Hair follicle dermal papilla cell (primary cell): ENCODE measurements around the gene NPPB. TPM values are rescaled to one million over a fixed set of nuclear protein-coding genes. Genes with fewer than 3 reads are reported as not detected.

Experiments used
- small RNA-seq: library from RNA; depleted of rRNA; stranded (forward); fragments of <200 nt; gene quantifications from one replicate; pipeline ENCODE3, GENCODE V24; 2012
- total RNA-seq: library from RNA; depleted of rRNA; stranded (reverse); fragments of >200 nt; gene quantifications from 2 replicates; pipeline ENCODE4 v1.2.3, GENCODE V29; 2012

Gene NPPB
- total RNA-seq = not detected in 2 replicates

DNA sequence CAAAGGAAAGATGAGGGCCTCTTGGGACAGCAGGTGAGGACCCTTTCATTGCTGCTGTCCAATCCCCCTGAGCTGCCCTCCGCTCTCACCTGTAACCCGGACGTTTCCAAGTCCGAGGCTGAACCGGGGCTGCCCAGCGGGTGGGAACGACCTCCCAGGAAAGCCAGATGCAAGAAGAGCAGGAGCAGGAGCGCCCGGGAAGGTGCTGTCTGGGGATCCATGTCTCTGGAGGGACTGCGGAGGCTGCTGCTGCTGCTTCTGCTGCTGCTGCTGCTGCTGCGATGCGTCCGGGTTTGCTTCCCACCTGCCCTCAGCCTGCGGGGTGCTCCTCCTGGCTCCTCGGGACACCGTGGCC lies at the start of gene NPPB:
Gene NPPB (minus strand): TSS at position 333 of the 355 bp plus-strand sequence. CDS start 112 bp downstream, at position 221.

DNA sequence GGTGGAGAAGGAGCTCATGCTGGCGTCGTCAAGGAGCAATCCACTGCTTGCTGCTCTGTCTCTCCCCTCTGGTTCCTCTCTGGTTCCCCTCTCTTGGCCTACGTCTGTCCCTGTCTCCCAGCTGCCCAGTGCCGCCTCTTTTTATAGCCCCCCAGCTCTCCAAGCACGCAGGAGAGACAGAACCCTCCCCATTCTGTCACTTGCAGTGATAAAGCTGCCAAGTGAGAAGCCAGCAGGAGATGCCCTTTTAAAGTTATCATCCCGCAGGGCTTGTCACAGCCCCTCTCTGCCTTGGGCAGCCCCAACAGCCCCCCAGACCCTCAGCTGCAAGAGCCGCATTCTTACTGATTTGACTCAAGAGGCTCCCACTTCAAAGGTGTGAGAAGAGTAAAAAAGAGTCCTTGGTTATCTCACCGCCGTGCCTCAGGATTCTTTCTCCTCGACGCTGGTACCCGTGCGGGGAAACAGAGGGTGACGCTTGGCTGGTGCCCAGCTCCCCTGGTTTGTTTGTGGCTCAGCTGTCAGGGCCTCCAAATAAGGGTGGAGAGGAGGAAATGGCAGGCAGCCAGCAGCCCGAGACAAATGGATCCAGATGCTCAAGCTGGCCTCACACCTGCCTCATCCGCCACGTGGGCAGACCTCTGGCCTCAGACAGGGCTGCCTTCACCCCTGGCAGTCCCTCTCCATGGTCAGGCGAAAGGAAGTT lies 10.9 kb downstream of the NPPB start, which contains the start of gene NPPA:
Gene NPPA (minus strand): TSS at position 117 of the 706 bp plus-strand sequence. CDS start 99 bp downstream, at position 18.

Small RNAs within 50 kb of the gene (small RNA-seq; reads per million reads assigned to genes)
- gene RF02156 = not detected
- not detected for gene RF02157
- gene RF02158 = not detected

Other genes starting within 250 kb of the NPPB start
- gene FBXO2, start 204.5 kb downstream of the NPPB start, total RNA-seq = 1.8 and 2.4 TPM in 2 replicates
- 24.3 and 25.8 TPM in 2 replicates for gene FBXO44, start 204.1 kb downstream of the NPPB start, total RNA-seq
- gene FBXO6, start 194.7 kb downstream of the NPPB start, total RNA-seq = 8.6 and 8.9 TPM in 2 replicates
- gene MAD2L2, start 177.8 kb downstream of the NPPB start, total RNA-seq = 22.3 and 32.0 TPM in 2 replicates
- gene DRAXIN, start 167.2 kb downstream of the NPPB start, total RNA-seq = under 0.01 TPM in 1 of 2 replicates, not detected in the other
- 51.0 and 53.2 TPM in 2 replicates for gene AGTRAP, start 122.8 kb downstream of the NPPB start, total RNA-seq
- gene C1orf167, start 96.8 kb downstream of the NPPB start, total RNA-seq = 0.32 TPM in 1 of 2 replicates, not detected in the other
- 30.4 and 37.6 TPM in 2 replicates for gene MTHFR, start 53.0 kb downstream of the NPPB start, total RNA-seq
- 25.0 and 28.5 TPM in 2 replicates for gene CLCN6, start 52.8 kb downstream of the NPPB start, total RNA-seq
- gene NPPA, start 11.2 kb downstream of the NPPB start, total RNA-seq = not detected in 2 replicates
- 73.2 and 78.7 TPM in 2 replicates for gene KIAA2013, start 67.5 kb upstream of the NPPB start, total RNA-seq
- gene PLOD1, start 75.8 kb upstream of the NPPB start, total RNA-seq = 242 and 251 TPM in 2 replicates
- gene MFN2, start 121.5 kb upstream of the NPPB start, total RNA-seq = 71.9 and 81.0 TPM in 2 replicates
- 24.9 and 27.7 TPM in 2 replicates for gene MIIP, start 160.6 kb upstream of the NPPB start, total RNA-seq
- not detected in 2 replicates for gene TNFRSF8, start 204.4 kb upstream of the NPPB start, total RNA-seq